ENCODE results near the gene DDX51. TPM values are rescaled to one million over a fixed set of nuclear protein-coding genes. Genes with fewer than 3 reads are reported as not detected.

The DDX51 gene
- total and polyA plus RNA-seq, 2 experiments from 2014 or later = 6.8 to 16.1 TPM

GRCh38 chr12:132124766-132125425 is 19.2 kb downstream of the DDX51 start:
- Histone ChIP-seq H3K27ac (no peak overlapping the region), H4K20me1 (ENCODE audit: insufficient read depth, poor library complexity, severe bottlenecking) (no peaks in the 10 kb centered on the region), H3K9me3 (ENCODE audit: low read depth) (no peaks in the 10 kb centered on the region), H3K9me2 (replicated peaks; ENCODE audit: insufficient read depth) (no peaks in the 10 kb centered on the region), H3K79me2 (no peaks in the 10 kb centered on the region), H3K4me2 (no peak overlapping the region), H3K27me3 (no peaks in the 10 kb centered on the region), H3K4me3 (no peak overlapping the region), H2AFZ (no peak overlapping the region), H3K36me3 (replicated peaks; ENCODE audit: insufficient read depth, low read depth) (peaks cover 5% of the 10 kb centered on the region), H3K4me1 (ENCODE audit: insufficient read depth) (no peaks in the 10 kb centered on the region)
- TF ChIP-seq EZH2phosphoT487 (IDR thresholded peaks at IDR 0.05; ENCODE audit: low read depth, severe bottlenecking, unreplicated experiment) = no peak
- TF ChIP-seq EZH2 (IDR thresholded peaks at IDR 0.05; ENCODE audit: borderline replicate concordance) = no peak
- TF ChIP-seq CTCF (IDR thresholded peaks at IDR 0.05; ENCODE audit: poor library complexity) = no peak
- no peak for DNase-seq (ENCODE audit: low spot score)
- over 99% methylated on average over 19 of the region's 19 CpGs for WGBS (ENCODE audit: low lambda C conversion rate, missing lambda C conversion rate)

- WGBS (ENCODE audit: low lambda C conversion rate, missing lambda C conversion rate) = 94% methylated on average over 12 of the region's 12 CpGs
- no peaks in the 10 kb centered on the region for H3K4me1 ChIP-seq (ENCODE audit: insufficient read depth)
- H4K20me1 ChIP-seq (ENCODE audit: insufficient read depth, poor library complexity, severe bottlenecking) = no peaks in the 10 kb centered on the region
- no peaks in the 10 kb centered on the region for H3K9me2 ChIP-seq (replicated peaks; ENCODE audit: insufficient read depth)
- H3K36me3 ChIP-seq (replicated peaks; ENCODE audit: insufficient read depth, low read depth) = peaks cover 5% of the 10 kb centered on the region
- no peaks in the 10 kb centered on the region for H3K79me2 ChIP-seq
- H3K27ac ChIP-seq = no peak overlapping the region
- H2AFZ ChIP-seq = no peak overlapping the region
- H3K4me3 ChIP-seq = no peak overlapping the region
- no peak overlapping the region for H3K4me2 ChIP-seq
- TF ChIP-seq EZH2 (IDR thresholded peaks at IDR 0.05; ENCODE audit: borderline replicate concordance) = no peak
- DNase-seq (ENCODE audit: low spot score) = no peak
- H3K27me3 ChIP-seq = no peaks in the 10 kb centered on the region
- no peaks in the 10 kb centered on the region for H3K9me3 ChIP-seq (ENCODE audit: low read depth)
Observed at GRCh38 chr12:132123970-132124765, 20.0 kb downstream of the DDX51 start.

GRCh38 chr12:132121283-132121682 is 22.8 kb downstream of the DDX51 start:
- DNase-seq (ENCODE audit: low spot score) = no peak
- H4K20me1 ChIP-seq (ENCODE audit: insufficient read depth, poor library complexity, severe bottlenecking) = no peaks in the 10 kb centered on the region
- H3K4me2 ChIP-seq = no peak overlapping the region
- H3K27me3 ChIP-seq = no peaks in the 10 kb centered on the region
- no peak overlapping the region for H3K4me3 ChIP-seq
- no peaks in the 10 kb centered on the region for H3K4me1 ChIP-seq (ENCODE audit: insufficient read depth)
- no peaks in the 10 kb centered on the region for H3K36me3 ChIP-seq (replicated peaks; ENCODE audit: insufficient read depth, low read depth)
- WGBS (ENCODE audit: low lambda C conversion rate, missing lambda C conversion rate) = 97% methylated on average over 14 of the region's 14 CpGs
- H3K9me2 ChIP-seq (replicated peaks; ENCODE audit: insufficient read depth) = no peaks in the 10 kb centered on the region
- no peaks in the 10 kb centered on the region for H3K9me3 ChIP-seq (ENCODE audit: low read depth)
- H3K27ac ChIP-seq = no peak overlapping the region
- TF ChIP-seq EZH2 (IDR thresholded peaks at IDR 0.05; ENCODE audit: borderline replicate concordance) (no peak), CTCF (IDR thresholded peaks at IDR 0.05; ENCODE audit: poor library complexity) (no peak), EZH2phosphoT487 (IDR thresholded peaks at IDR 0.05; ENCODE audit: low read depth, severe bottlenecking, unreplicated experiment) (no peak)
- H3K79me2 ChIP-seq = no peaks in the 10 kb centered on the region
- no peak overlapping the region for H2AFZ ChIP-seq

- no peak overlapping the region for H2AFZ ChIP-seq
- H3K79me2 ChIP-seq = no peaks in the 10 kb centered on the region
- no peaks in the 10 kb centered on the region for H3K9me3 ChIP-seq (ENCODE audit: low read depth)
- H3K27me3 ChIP-seq = no peaks in the 10 kb centered on the region
- 96% methylated on average over 22 of the region's 22 CpGs for WGBS (ENCODE audit: low lambda C conversion rate, missing lambda C conversion rate)
- H3K9me2 ChIP-seq (replicated peaks; ENCODE audit: insufficient read depth) = no peaks in the 10 kb centered on the region
- H3K4me3 ChIP-seq = no peak overlapping the region
- TF ChIP-seq CTCF (IDR thresholded peaks at IDR 0.05; ENCODE audit: poor library complexity) = no peak
- no peak for TF ChIP-seq EZH2 (IDR thresholded peaks at IDR 0.05; ENCODE audit: borderline replicate concordance)
- TF ChIP-seq EZH2phosphoT487 (IDR thresholded peaks at IDR 0.05; ENCODE audit: low read depth, severe bottlenecking, unreplicated experiment) = no peak
- H3K4me2 ChIP-seq = no peak overlapping the region
- H3K27ac ChIP-seq = no peak overlapping the region
- no peaks in the 10 kb centered on the region for H3K36me3 ChIP-seq (replicated peaks; ENCODE audit: insufficient read depth, low read depth)
- no peak for DNase-seq (ENCODE audit: low spot score)
- H3K4me1 ChIP-seq (ENCODE audit: insufficient read depth) = no peaks in the 10 kb centered on the region
- no peaks in the 10 kb centered on the region for H4K20me1 ChIP-seq (ENCODE audit: insufficient read depth, poor library complexity, severe bottlenecking)
Observed at GRCh38 chr12:132118876-132119275, 25.2 kb downstream of the DDX51 start.

All from hepatocyte (in vitro differentiated cells).